Mucosa of descending colon (tissue), 3 donors: ENCODE measurements around the gene KCND3. TPM values are rescaled to one million over a fixed set of nuclear protein-coding genes. Genes with fewer than 3 reads are reported as not detected.

Experiments used
- ATAC-seq: fragments of 200-7000 bp; cut with Tn5 transposase; one replicate; pipeline ENCODE4 v1.9.1; 2020; ENCODE audit warnings: mild to moderate bottlenecking, moderate library complexity
- DNase-seq, 3 donors: peaks; one replicate each; pipeline ENCODE4 v3.0.0-alpha.2; 2020
- H3K36me3 ChIP-seq: fragments of 200-600 bp; one replicate; pipeline ENCODE4 v1.8.0; 2021; ENCODE audit warnings: low read depth, mild to moderate bottlenecking
- H3K4me1 ChIP-seq: fragments of 200-600 bp; one replicate; pipeline ENCODE4 v1.8.0; 2021; ENCODE audit warnings: low read depth, mild to moderate bottlenecking
- H3K4me3 ChIP-seq: fragments of 200-600 bp; one replicate; pipeline ENCODE4 v1.8.0; 2021; ENCODE audit warnings: mild to moderate bottlenecking
- H3K9me3 ChIP-seq: fragments of 200-600 bp; one replicate; pipeline ENCODE4 v1.8.0; 2021; ENCODE audit warnings: mild to moderate bottlenecking
- CTCF ChIP-seq: fragments of 200-600 bp; IDR thresholded peaks from one replicate; pipeline ENCODE4 v1.8.0; 2022; ENCODE audit warnings: antibody characterized with exemption, mild to moderate bottlenecking
- intact Hi-C, 2 donors: fragments of 100-400 bp; cut with DNase I in 1 of 2; cut with micrococcal nuclease in 1 of 2; formaldehyde crosslinking; loops; one replicate each; pipeline versions ENCODE4 v1.11.0 to v1.11.1; 2022; cut with DNase I, micrococcal nuclease
- total RNA-seq, 3 donors: library from RNA; stranded (reverse); fragmentation: NEBNext Ultra II Directional in 2 of 3; extraction: Animal tissue kit (Norgen Biotek cat#: 25700) in 2 of 3; gene quantifications; one replicate each; pipeline versions ENCODE4 v1.2.1 to v1.2.4, GENCODE V29; 2021 to 2023
- donor health status: DM: no; HTN: no; CAD: no; lungs with moderate emphysema.
- donor health status: DM: no; HTN: no; CAD: no.
- donor health status: DM: no; HTN: yes; CAD: no.

Gene KCND3
- total RNA-seq, 3 donors from 2014 or later: 1.2 to 10.3 (median 5.5) TPM

GRCh38 chr1:111894497-111894896 lies 95.0 kb downstream of the KCND3 start:
- no peaks in the 10 kb centered on the region for H3K4me1 ChIP-seq
- no peak for TF ChIP-seq CTCF
- no peaks in the 10 kb centered on the region for H3K9me3 ChIP-seq
- H3K36me3 ChIP-seq: no peaks in the 10 kb centered on the region
- no peak for ATAC-seq
- intact Hi-C loops: no loop called here
- no peak for DNase-seq
- no peak overlapping the region for H3K4me3 ChIP-seq

- no peak for ATAC-seq
- TF ChIP-seq CTCF: no peak
- H3K4me3 ChIP-seq: no peak overlapping the region
Measured at GRCh38 chr1:111891566-111891965, 97.9 kb downstream of the KCND3 start.

GRCh38 chr1:111888740-111889376 lies 100.6 kb downstream of the KCND3 start:
- no peak for ATAC-seq
- H3K4me1 ChIP-seq: no peaks in the 10 kb centered on the region
- intact Hi-C loops: no loop called here
- H3K4me3 ChIP-seq: no peak overlapping the region
- no peak for TF ChIP-seq CTCF
- DNase-seq: no peak
- no peaks in the 10 kb centered on the region for H3K36me3 ChIP-seq
- no peaks in the 10 kb centered on the region for H3K9me3 ChIP-seq

More at GRCh38 chr1:111891566-111891965, 97.9 kb downstream of the KCND3 start:
- no peak for DNase-seq
- Histone ChIP-seq H3K36me3 (no peaks in the 10 kb centered on the region), H3K4me1 (no peaks in the 10 kb centered on the region), H3K9me3 (no peaks in the 10 kb centered on the region)
- intact Hi-C loops: no loop called here

GRCh38 chr1:111887875-111888274 lies 101.6 kb downstream of the KCND3 start:
- H3K4me1 ChIP-seq: no peaks in the 10 kb centered on the region
- H3K9me3 ChIP-seq: no peaks in the 10 kb centered on the region
- ATAC-seq (no peak), DNase-seq (no peak)
- no peaks in the 10 kb centered on the region for H3K36me3 ChIP-seq
- intact Hi-C loops: no loop called here
- no peak for TF ChIP-seq CTCF
- H3K4me3 ChIP-seq: no peak overlapping the region

GRCh38 chr1:111887385-111887784 lies 102.1 kb downstream of the KCND3 start:
- no peak for DNase-seq
- ATAC-seq: no peak
- no peaks in the 10 kb centered on the region for H3K4me1 ChIP-seq
- no peak overlapping the region for H3K4me3 ChIP-seq
- intact Hi-C loops: no loop called here
- no peak for TF ChIP-seq CTCF
- H3K9me3 ChIP-seq: no peaks in the 10 kb centered on the region
- H3K36me3 ChIP-seq: no peaks in the 10 kb centered on the region

- ATAC-seq (no peak), DNase-seq (no peak)
- Histone ChIP-seq H3K36me3 (no peaks in the 10 kb centered on the region), H3K4me3 (no peak overlapping the region), H3K4me1 (no peaks in the 10 kb centered on the region), H3K9me3 (no peaks in the 10 kb centered on the region)
- intact Hi-C loops: no loop called here
- no peak for TF ChIP-seq CTCF
Measured at GRCh38 chr1:111886741-111887140, 102.7 kb downstream of the KCND3 start.
